ENCODE results near the gene FMNL2. TPM values are rescaled to one million over a fixed set of nuclear protein-coding genes. Genes with fewer than 3 reads are reported as not detected.

Gene FMNL2
- total RNA-seq: 10 to 100 TPM; 37.7 to 60.9 (median 52.1) TPM

DNA sequence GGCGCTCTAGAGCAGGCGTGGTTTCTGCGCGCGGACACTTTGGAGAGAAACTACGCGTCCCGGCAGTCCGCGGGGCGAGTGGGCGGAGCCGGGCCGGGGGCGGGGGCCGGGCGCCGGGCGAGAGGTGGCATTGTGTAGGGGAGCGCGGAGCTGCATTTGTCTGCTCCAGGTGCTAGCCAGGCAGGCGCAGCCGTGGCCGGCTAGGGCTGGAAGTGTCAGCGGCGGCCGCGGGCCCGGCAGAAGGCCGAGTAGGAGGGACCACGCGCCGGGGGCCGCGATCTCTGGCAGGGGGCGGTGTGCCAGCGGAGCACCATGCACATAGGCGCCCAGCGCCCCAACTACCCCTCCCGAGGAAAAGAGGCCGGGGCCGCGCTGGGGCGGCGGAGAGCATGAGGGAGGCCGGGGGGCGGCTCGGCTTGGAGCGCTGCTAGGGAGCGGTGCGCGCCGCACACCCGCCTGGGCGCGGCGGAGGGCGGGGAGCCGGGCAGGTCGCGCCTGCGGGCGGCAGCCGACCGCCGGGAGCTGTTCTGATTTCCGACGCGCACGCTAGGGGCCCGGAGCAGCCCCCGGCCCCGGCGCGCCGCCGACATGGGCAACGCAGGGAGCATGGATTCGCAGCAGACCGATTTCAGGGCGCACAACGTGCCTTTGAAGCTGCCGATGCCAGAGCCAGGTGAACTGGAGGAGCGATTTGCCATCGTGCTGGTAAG lies at the start of gene FMNL2:
FMNL2 (plus strand) TSS at position 159 of the 710 bp plus-strand sequence.
- intact Hi-C loops (cut with DNase I): loop anchor here (10.0 kb wide), 2 partner anchors 120 to 300 kb away; no protein-coding TSS in a partner anchor
- Histone ChIP-seq H3K4me3 (replicated peaks in 1 of 3) (peak within 1 kb of the TSS; percentile 43 to 84 (median 46)), H3K27me3 (no peaks in the 10 kb centered on the region), H3K9me3 (no peaks in the 10 kb centered on the region), H3K27ac (peak within 1 kb of the TSS; percentile 75 to 91 (median 90)), H3K4me1 (peaks cover 14 to 22% of the 10 kb centered on the region in 2 donors), H3K36me3 (no peaks in the 10 kb centered on the region)
- peak; percentile 90 for DNase-seq
- TF ChIP-seq, protein P1, sequence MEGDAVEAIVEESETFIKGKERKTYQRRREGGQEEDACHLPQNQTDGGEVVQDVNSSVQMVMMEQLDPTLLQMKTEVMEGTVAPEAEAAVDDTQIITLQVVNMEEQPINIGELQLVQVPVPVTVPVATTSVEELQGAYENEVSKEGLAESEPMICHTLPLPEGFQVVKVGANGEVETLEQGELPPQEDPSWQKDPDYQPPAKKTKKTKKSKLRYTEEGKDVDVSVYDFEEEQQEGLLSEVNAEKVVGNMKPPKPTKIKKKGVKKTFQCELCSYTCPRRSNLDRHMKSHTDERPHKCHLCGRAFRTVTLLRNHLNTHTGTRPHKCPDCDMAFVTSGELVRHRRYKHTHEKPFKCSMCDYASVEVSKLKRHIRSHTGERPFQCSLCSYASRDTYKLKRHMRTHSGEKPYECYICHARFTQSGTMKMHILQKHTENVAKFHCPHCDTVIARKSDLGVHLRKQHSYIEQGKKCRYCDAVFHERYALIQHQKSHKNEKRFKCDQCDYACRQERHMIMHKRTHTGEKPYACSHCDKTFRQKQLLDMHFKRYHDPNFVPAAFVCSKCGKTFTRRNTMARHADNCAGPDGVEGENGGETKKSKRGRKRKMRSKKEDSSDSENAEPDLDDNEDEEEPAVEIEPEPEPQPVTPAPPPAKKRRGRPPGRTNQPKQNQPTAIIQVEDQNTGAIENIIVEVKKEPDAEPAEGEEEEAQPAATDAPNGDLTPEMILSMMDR (IDR thresholded peaks at IDR 0.05): peak in 1 of 6 experiments; percentile 4
- TF ChIP-seq POLR2A (IDR thresholded peaks at IDR 0.05): peak; percentile 47 to 91
- WGBS, 2 donors: 0% methylated on average over 6 to 15 of the region's 85 CpGs

DNA sequence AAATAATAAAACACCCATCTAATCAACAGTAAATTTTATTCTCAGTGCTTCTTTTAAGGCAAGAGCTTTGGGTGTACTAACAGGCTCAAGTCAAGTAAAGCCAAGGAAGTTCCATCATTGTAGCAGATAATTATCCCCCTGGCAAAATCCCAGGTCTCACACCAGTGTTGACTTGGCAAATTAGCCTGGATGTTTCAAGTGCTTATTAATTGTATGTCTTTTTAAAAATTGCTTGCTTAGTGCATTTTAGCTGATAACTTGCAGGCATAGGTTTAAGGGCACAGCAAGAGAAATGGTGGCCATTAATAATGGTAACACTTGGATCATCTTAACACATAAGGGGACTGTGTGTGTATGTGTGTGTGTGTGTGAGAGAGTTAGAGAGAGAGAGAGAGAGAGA lies 42.0 kb upstream of the FMNL2 start:
- H3K27ac ChIP-seq: no peak overlapping the region
- DNase-seq: no peak
- no peaks in the 10 kb centered on the region for H3K4me1 ChIP-seq
- no peaks in the 10 kb centered on the region for H3K9me3 ChIP-seq
- H3K4me3 ChIP-seq (replicated peaks in 1 of 3): no peak overlapping the region
- TF ChIP-seq, protein P1 (IDR thresholded peaks at IDR 0.05): no peak
- TF ChIP-seq POLR2A (IDR thresholded peaks at IDR 0.05): no peak
- H3K36me3 ChIP-seq: no peaks in the 10 kb centered on the region
- intact Hi-C loops (cut with DNase I): no loop called here
- H3K27me3 ChIP-seq: no peaks in the 10 kb centered on the region

DNA sequence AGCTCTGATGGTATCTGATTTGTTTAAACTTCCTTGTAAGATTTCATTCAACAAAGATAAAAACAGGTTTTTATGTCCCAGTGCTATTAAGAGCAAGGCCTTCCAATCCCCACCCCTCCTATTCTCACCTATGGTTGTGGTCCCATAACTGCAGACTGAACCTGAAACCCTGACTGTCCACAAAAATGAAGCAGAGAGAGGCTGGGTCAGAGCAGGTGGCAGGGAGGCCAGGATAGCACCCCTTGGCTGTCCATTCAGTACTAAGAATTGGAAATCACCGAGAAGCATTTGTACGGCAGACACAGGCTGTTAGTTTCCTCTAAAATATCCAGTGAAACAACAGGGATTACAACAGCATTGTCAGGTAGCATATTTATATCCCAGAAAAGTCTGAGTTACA lies 37.3 kb upstream of the FMNL2 start:
- Histone ChIP-seq H3K27me3 (no peaks in the 10 kb centered on the region), H3K27ac (no peak overlapping the region), H3K36me3 (no peaks in the 10 kb centered on the region), H3K9me3 (no peaks in the 10 kb centered on the region), H3K4me3 (replicated peaks in 1 of 3) (no peak overlapping the region), H3K4me1 (no peaks in the 10 kb centered on the region)
- intact Hi-C loops (cut with DNase I): no loop called here
- 93 to 100% methylated on average over 2 of the region's 2 CpGs for WGBS, 2 donors
- TF ChIP-seq POLR2A (IDR thresholded peaks at IDR 0.05): no peak
- TF ChIP-seq, protein P1 (IDR thresholded peaks at IDR 0.05): no peak
- DNase-seq: no peak

DNA sequence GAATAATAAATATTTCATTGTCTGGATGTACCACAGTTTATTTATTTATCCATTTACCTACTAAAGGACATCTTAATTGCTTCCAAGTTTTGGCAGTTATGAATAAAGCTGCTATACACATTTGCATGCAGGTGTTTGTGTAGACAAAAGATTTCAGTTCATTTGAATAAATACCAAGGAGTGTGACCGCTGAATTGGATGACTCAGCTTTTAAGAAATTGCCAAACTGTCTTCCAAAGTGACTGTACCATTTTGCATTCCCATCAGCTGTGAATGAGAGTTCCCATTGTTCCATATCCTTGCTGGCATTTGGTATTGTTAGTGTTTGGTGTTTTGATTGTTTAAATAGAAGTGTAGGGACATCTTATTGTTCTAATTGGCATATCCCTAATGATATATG lies 36.2 kb upstream of the FMNL2 start:
- TF ChIP-seq, protein P1 (IDR thresholded peaks at IDR 0.05): no peak
- no peak for TF ChIP-seq POLR2A (IDR thresholded peaks at IDR 0.05)
- Histone ChIP-seq H3K9me3 (no peaks in the 10 kb centered on the region), H3K36me3 (no peaks in the 10 kb centered on the region), H3K27me3 (no peaks in the 10 kb centered on the region), H3K27ac (no peak overlapping the region), H3K4me3 (replicated peaks in 1 of 3) (no peak overlapping the region), H3K4me1 (no peaks in the 10 kb centered on the region)
- DNase-seq: no peak
- WGBS, 2 donors: 78 to 92% methylated on average over 1 of the region's 1 CpG
- intact Hi-C loops (cut with DNase I): no loop called here

DNA sequence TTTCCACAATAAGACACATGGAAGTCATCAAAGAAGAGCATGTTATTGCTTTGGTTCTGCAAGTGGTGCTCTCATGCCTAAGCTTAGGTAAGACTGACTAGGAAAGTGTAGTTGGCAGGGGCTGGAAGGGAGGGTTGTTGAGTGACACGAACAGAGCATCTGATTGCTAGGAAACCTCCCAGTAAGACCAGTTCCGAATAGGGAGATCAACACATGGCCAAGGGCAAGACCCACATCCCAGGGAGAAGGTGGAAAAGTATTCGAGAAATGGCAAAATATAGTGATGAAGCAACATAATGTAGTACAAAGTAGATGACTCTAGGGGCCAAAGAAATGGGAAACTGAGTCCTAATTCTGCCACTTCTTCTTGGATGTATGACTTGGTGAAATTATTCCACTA lies 33.8 kb upstream of the FMNL2 start:
- WGBS, 2 donors: 91 to 95% methylated on average over 3 of the region's 3 CpGs
- no peak for TF ChIP-seq POLR2A (IDR thresholded peaks at IDR 0.05)
- TF ChIP-seq, protein P1 (IDR thresholded peaks at IDR 0.05): no peak
- no peak overlapping the region for H3K27ac ChIP-seq
- no peaks in the 10 kb centered on the region for H3K36me3 ChIP-seq
- no peak for DNase-seq
- no peaks in the 10 kb centered on the region for H3K27me3 ChIP-seq
- H3K9me3 ChIP-seq: no peaks in the 10 kb centered on the region
- intact Hi-C loops (cut with DNase I): no loop called here
- no peaks in the 10 kb centered on the region for H3K4me1 ChIP-seq
- H3K4me3 ChIP-seq (replicated peaks in 1 of 3): no peak overlapping the region

Measured in thyroid gland (tissue), 4 donors.